Psoas muscle (tissue), 8 donors: ENCODE measurements around the gene RHBDD3. TPM values are rescaled to one million over a fixed set of nuclear protein-coding genes. Genes with fewer than 3 reads are reported as not detected.
A peak's percentile ranks its signal among the peaks of the same experiment; 100 is the strongest.
"Not testable (repeated sequence)": the region's sequence is repeated elsewhere in the genome, so short reads cannot be mapped to it uniquely, and the experiment has no call there.

ENCODE experiments used
- ATAC-seq, 4 donors: fragments of 200-7000 bp; cut with Tn5 transposase; one replicate each; pipeline ENCODE4 v1.9.1; 2020; ENCODE audit warnings: moderate library complexity in 3 of 4, mild to moderate bottlenecking in 2 of 4
- DNase-seq, 2 donors: peaks; one replicate each; pipeline ENCODE4 v3.0.0-alpha.2; 2020
- H3K27ac ChIP-seq: fragments of 200-600 bp; one replicate; pipeline ENCODE4 v1.8.0; 2022
- H3K27me3 ChIP-seq, 3 donors: fragments of 200-600 bp in 1 of 3; one replicate each; pipeline versions ENCODE4 v1.6.1 to v1.8.0; 2013 to 2022; ENCODE audit warnings: low read length in 2 of 3, mild to moderate bottlenecking in 2 of 3, moderate library complexity in 1 of 3; ENCODE audit not compliant: insufficient read depth in 3 of 3
- H3K36me3 ChIP-seq, 2 donors: fragments of 200-600 bp in 1 of 2; one replicate each; pipeline versions ENCODE4 v1.6.1 to v1.8.0; 2013 to 2022; ENCODE audit warnings: low read depth in 1 of 2, mild to moderate bottlenecking in 1 of 2, moderate library complexity in 1 of 2; ENCODE audit not compliant: insufficient read depth in 1 of 2
- H3K4me1 ChIP-seq: fragments of 200-600 bp; one replicate; pipeline ENCODE4 v1.8.0; 2022
- H3K4me3 ChIP-seq: fragments of 200-600 bp; one replicate; pipeline ENCODE4 v1.8.0; 2022; ENCODE audit warnings: mild to moderate bottlenecking
- H3K9me3 ChIP-seq: fragments of 200-600 bp; one replicate; pipeline ENCODE4 v1.8.0; 2022
- CTCF ChIP-seq: fragments of 200-600 bp; IDR thresholded peaks from one replicate; pipeline ENCODE4 v1.8.0; 2022; ENCODE audit warnings: antibody characterized with exemption
- WGBS, 3 donors: extraction: QIAGEN DNeasy Blood & Tissue Kit; methylation state at CpG; one replicate each; pipeline versions ENCODE4 v1.1.6 to v1.1.7; 2013; 5-methylcytosine and 5-hydroxymethylcytosine counted together
- intact Hi-C, 2 donors: fragments of 100-400 bp; cut with DNase I; formaldehyde crosslinking; loops; one replicate each; pipeline versions ENCODE4 v1.11.0 to v1.14.2; 2022
- polyA plus RNA-seq, 3 donors: library from polyadenylated mRNA; stranded (reverse); fragments of 200-250 nt; gene quantifications; one replicate each; pipeline ENCODE4 v1.2.3, GENCODE V29; 2013
- total RNA-seq, 4 donors: library from RNA; stranded (reverse); fragmentation: NEBNext Ultra II Directional in 2 of 4; extraction: Animal tissue kit (Norgen Biotek cat#: 25700) in 2 of 4; gene quantifications; one replicate each; pipeline versions ENCODE4 v1.2.1 to v1.2.4, GENCODE V29; 2021 to 2023
- donor health status: healthy with polysubstance abuse.
- donor health status: DM: no; HTN: no; CAD: no; lungs with moderate emphysema.
- donor health status: Bipolar disorder and iron deficiency.
- donor health status: healthy.
- donor health status: DM: yes; HTN: yes; CAD: no.
- donor health status: DM: no; HTN: no; CAD: no.
- donor health status: DM: no; HTN: no; CAD: no.
- donor health status: DM: yes; HTN: yes; CAD: no.

RHBDD3 gene
- total and polyA plus RNA-seq, 7 donors, result 10.6 to 36.5 (median 20.3) TPM

GRCh38 chr22:29225422-29226090 is 42.2 kb downstream of the RHBDD3 start:
- WGBS, 3 donors, result 20 to 33% (median 25%) methylated on average over 16 of the region's 16 CpGs
- intact Hi-C loops, result no loop called here
- Histone ChIP-seq H3K36me3 (no peaks in the 10 kb centered on the region), H3K27ac (no peak overlapping the region), H3K4me3 (no peak overlapping the region), H3K27me3 (peaks cover 0 to 7% (median 0%) of the 10 kb centered on the region in 3 donors), H3K9me3 (no peaks in the 10 kb centered on the region), H3K4me1 (no peaks in the 10 kb centered on the region)
- DNase-seq (peak; percentile 72 to 85), ATAC-seq (peak; percentile 76 to 84 (median 80))
- TF ChIP-seq CTCF, result no peak

- ATAC-seq, result peak in 2 of 4 donors; percentile 4 to 9
- H3K27ac ChIP-seq, result no peak overlapping the region
- no peaks in the 10 kb centered on the region for H3K4me1 ChIP-seq
- intact Hi-C loops, result no loop called here
- H3K27me3 ChIP-seq, result peaks cover 0 to 7% (median 0%) of the 10 kb centered on the region in 3 donors
- H3K9me3 ChIP-seq, result no peaks in the 10 kb centered on the region
- H3K4me3 ChIP-seq, result no peak overlapping the region
- no peaks in the 10 kb centered on the region for H3K36me3 ChIP-seq
- peak in 1 of 2 donors; percentile 29 for DNase-seq
- no peak for TF ChIP-seq CTCF
- WGBS, 3 donors, result 66 to 83% (median 70%) methylated on average over 7 of the region's 7 CpGs
These were observed 42.8 kb downstream of the RHBDD3 start for GRCh38 chr22:29224859-29225410.

- no peaks in the 10 kb centered on the region for H3K9me3 ChIP-seq
- 44 to 65% (median 46%) methylated on average over 18 to 19 of the region's 19 CpGs for WGBS, 3 donors
- no peak overlapping the region for H3K27ac ChIP-seq
- H3K4me1 ChIP-seq, result no peaks in the 10 kb centered on the region
- DNase-seq, result peak in 1 of 2 donors; percentile 55
- intact Hi-C loops, result no loop called here
- TF ChIP-seq CTCF, result no peak
- no peaks in the 10 kb centered on the region for H3K36me3 ChIP-seq
- ATAC-seq, result peak in 2 of 4 donors; percentile 16 to 23
- peaks cover 0 to 7% (median 0%) of the 10 kb centered on the region in 3 donors for H3K27me3 ChIP-seq
- H3K4me3 ChIP-seq, result no peak overlapping the region
These were observed 43.5 kb downstream of the RHBDD3 start for GRCh38 chr22:29224121-29224858.

GRCh38 chr22:29219881-29220670 is 47.7 kb downstream of the RHBDD3 start:
- no peak for TF ChIP-seq CTCF
- H3K27me3 ChIP-seq, result peaks cover 0 to 4% (median 0%) of the 10 kb centered on the region in 3 donors
- H3K4me3 ChIP-seq, result no peak overlapping the region
- no peak overlapping the region for H3K27ac ChIP-seq
- no peaks in the 10 kb centered on the region for H3K36me3 ChIP-seq
- no peaks in the 10 kb centered on the region for H3K9me3 ChIP-seq
- 84 to 92% (median 91%) methylated on average over 14 of the region's 14 CpGs for WGBS, 3 donors
- no peaks in the 10 kb centered on the region for H3K4me1 ChIP-seq
- intact Hi-C loops, result no loop called here
- DNase-seq, result no peak
- no peak for ATAC-seq

GRCh38 chr22:29219409-29219782 is 48.4 kb downstream of the RHBDD3 start:
- H3K36me3 ChIP-seq, H3K4me1 ChIP-seq, H3K9me3 ChIP-seq, ATAC-seq, H3K27me3 ChIP-seq, intact Hi-C loops, DNase-seq, H3K4me3 ChIP-seq, H3K27ac ChIP-seq: not testable (repeated sequence)
- WGBS, 3 donors, result 63 to 85% (median 73%) methylated on average over 2 of the region's 2 CpGs
